Cardiac muscle cell (in vitro differentiated cells and primary cell): ENCODE measurements around the gene SELENOH. TPM values are rescaled to one million over a fixed set of nuclear protein-coding genes. Genes with fewer than 3 reads are reported as not detected.
A peak's percentile ranks its signal among the peaks of the same experiment; 100 is the strongest.

ENCODE experiments used
- DNase-seq, 2 donors: peaks; one replicate each; pipeline versions ENCODE4 v3.0.0 to v3.0.0-alpha.2; 2010 to 2017; ENCODE audit warnings: low read depth in 1 of 2, low spot score in 1 of 2
- H3K27ac ChIP-seq: fragments of 200-600 bp; sonication (generic); 2 replicates; pipeline ENCODE4 v1.5.1; 2016
- H3K27me3 ChIP-seq: fragments of 200-600 bp; sonication (generic); 2 replicates; pipeline ENCODE4 v1.6.0; 2016; ENCODE audit warnings: control low read depth
- H3K36me3 ChIP-seq: fragments of 200-600 bp; sonication (generic); 2 replicates; pipeline ENCODE4 v1.5.1; 2016; ENCODE audit warnings: control low read depth
- H3K4me1 ChIP-seq: fragments of 200-600 bp; sonication (generic); 2 replicates; pipeline ENCODE4 v1.8.1; 2017; ENCODE audit warnings: low read depth, mild to moderate bottlenecking, mixed run types
- H3K4me3 ChIP-seq: fragments of 200-600 bp; sonication (generic); 2 replicates; pipeline ENCODE4 v1.5.1; 2016; ENCODE audit warnings: mild to moderate bottlenecking
- H3K9me3 ChIP-seq: fragments of 200-600 bp; sonication (generic); 2 replicates; pipeline ENCODE4 v1.5.1; 2017; ENCODE audit warnings: low read depth, mild to moderate bottlenecking, control low read depth
- CTCF ChIP-seq: IDR thresholded peaks from 2 replicates; pipeline ENCODE4 v1.5.1; 2012; ENCODE audit warnings: low read depth, mild to moderate bottlenecking, low read length
- polyA plus RNA-seq: library from polyadenylated mRNA; unstranded; fragments of >200 nt; fragmentation: Nextera tagmentation; extraction: Ambion mirVana; gene quantifications from 2 replicates; pipeline ENCODE4 v1.2.1, GENCODE V29; 2016
- total RNA-seq: library from RNA; depleted of rRNA; stranded (reverse); fragments of >200 nt; gene quantifications from 2 replicates; pipeline ENCODE4 v1.2.3, GENCODE V29; 2016

The SELENOH gene
- total and polyA plus RNA-seq, 2 experiments from 2014 or later: 289 to 311 TPM

DNA sequence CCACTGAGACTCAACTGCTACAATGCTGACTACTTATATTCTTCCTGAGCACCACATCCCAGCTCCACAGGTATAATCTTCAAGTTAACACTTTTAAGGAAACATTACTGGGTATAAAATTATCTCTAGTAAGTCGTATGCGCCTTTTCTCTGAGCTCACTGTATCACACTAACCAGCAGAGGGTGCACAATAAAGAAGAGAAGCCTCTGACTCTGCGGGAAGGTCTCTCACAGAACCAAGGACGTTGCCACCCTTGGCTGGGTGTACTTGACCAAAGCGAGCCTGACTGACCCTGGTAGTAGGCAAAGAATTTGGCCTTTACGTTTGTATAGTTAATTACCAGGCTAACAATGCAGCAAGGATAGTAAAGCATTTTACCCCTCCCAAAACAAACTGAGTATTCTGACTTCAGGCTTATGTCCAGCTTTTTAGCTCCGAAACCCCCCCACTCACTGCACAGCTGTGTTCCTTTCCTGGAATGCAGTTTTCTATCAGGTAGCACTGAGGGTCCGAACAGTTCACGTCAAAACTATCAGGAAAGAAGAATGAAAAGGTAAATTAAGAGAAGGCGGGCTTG is 10.5 kb downstream of the SELENOH start, which contains the start of gene BTBD18:
Gene BTBD18, minus strand, starts transcription at position 144 of the 578 bp plus-strand sequence. CDS start 631 bp downstream, outside the sequence.
- H3K27ac ChIP-seq: peak within 1 kb of the TSS; percentile 42
- H3K36me3 ChIP-seq: peaks cover 7% of the 10 kb centered on the region
- no peaks in the 10 kb centered on the region for H3K4me1 ChIP-seq
- no peaks in the 10 kb centered on the region for H3K27me3 ChIP-seq
- no peak within 1 kb of the TSS for H3K4me3 ChIP-seq
- TF ChIP-seq CTCF: peak; percentile 61
- no peaks in the 10 kb centered on the region for H3K9me3 ChIP-seq
- DNase-seq: peak; percentile 70 to 76

DNA sequence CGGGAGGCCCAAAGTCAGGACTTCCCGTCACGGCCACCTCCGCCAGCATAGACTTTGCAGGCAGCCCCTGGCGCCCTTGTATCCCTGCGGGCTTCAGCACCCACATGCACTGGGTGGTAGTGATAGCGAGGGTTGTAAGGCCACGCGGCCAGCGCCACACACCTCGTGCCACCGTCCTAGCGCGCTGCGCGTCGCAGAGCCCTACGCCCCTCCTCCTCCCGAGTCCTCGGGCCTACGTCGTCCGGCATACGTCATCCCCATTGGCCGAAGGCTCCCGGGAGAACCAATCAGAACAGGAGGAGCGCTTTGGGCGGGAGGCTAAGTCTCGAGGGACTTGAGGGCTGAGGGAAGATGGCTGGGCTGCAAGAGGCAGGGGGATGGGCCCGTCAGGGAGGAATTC is 11.7 kb downstream of the SELENOH start:
- Histone ChIP-seq H3K4me1 (no peaks in the 10 kb centered on the region), H3K27me3 (no peaks in the 10 kb centered on the region), H3K27ac (no peak overlapping the region), H3K4me3 (no peak overlapping the region), H3K9me3 (no peaks in the 10 kb centered on the region), H3K36me3 (peaks cover 3% of the 10 kb centered on the region)
- no peak for TF ChIP-seq CTCF
- no peak for DNase-seq

GRCh38 chr11:57758174-57758573 is 16.9 kb downstream of the SELENOH start:
- no peaks in the 10 kb centered on the region for H3K9me3 ChIP-seq
- no peak for TF ChIP-seq CTCF

GRCh38 chr11:57761301-57762234 is 20.3 kb downstream of the SELENOH start, which contains the start of gene CTNND1:
CTNND1 (plus strand) TSS chr11:57761802; CDS start chr11:57791479, 29,677 bp downstream.
- no peak for TF ChIP-seq CTCF

More at GRCh38 chr11:57758174-57758573, 16.9 kb downstream of the SELENOH start:
- H3K27ac ChIP-seq: no peak overlapping the region
- H3K4me3 ChIP-seq: no peak overlapping the region
- H3K27me3 ChIP-seq: no peaks in the 10 kb centered on the region
- H3K4me1 ChIP-seq: peaks cover 3% of the 10 kb centered on the region
- no peak for DNase-seq
- peaks cover 5% of the 10 kb centered on the region for H3K36me3 ChIP-seq

DNA sequence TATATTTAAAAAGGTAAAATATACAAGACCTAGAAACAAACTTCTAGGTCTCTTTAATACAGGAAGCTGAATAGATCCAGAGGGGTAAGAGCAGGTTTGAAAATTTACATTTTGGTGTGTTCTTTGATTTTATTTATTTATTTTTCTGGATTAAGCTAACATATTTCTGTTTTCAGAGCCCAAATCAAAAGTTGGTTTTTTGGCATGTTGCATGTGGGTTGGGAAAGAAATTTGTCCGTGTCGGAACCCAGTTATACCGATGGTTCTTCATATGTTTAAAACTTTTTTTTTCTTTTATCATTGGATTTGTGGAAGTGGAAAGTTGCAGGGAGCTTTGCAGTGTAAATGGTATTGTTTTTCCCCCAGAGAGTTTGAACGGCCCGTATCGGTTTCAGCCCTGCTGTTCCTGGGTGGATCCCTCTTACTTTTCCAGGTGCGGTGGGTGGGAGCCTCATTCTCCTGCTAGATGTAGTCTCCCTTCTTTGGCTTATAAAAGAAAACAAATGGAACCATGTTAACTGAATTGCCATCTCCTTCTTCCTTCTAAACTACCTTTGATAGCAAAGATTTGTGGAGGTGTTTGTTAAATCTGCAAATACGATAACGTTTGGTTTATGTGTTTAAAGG is 21.1 kb downstream of the SELENOH start:
- DNase-seq: peak in 1 of 2 donors; percentile 26

More at GRCh38 chr11:57761301-57762234, 20.3 kb downstream of the SELENOH start, which contains the start of gene CTNND1:
- H3K4me3 ChIP-seq: peak within 1 kb of the TSS; percentile 100
- peak; percentile 95 to 99 for DNase-seq
- H3K27me3 ChIP-seq: no peaks in the 10 kb centered on the region
- peaks cover 19% of the 10 kb centered on the region for H3K4me1 ChIP-seq
- H3K27ac ChIP-seq: peak within 1 kb of the TSS; percentile 100
- H3K36me3 ChIP-seq: peaks cover 5% of the 10 kb centered on the region
- no peaks in the 10 kb centered on the region for H3K9me3 ChIP-seq

More for the DNA sequence above, 21.1 kb downstream of the SELENOH start:
- Histone ChIP-seq H3K9me3 (no peaks in the 10 kb centered on the region), H3K27me3 (no peaks in the 10 kb centered on the region), H3K4me1 (peaks cover 19% of the 10 kb centered on the region), H3K36me3 (peaks cover 5% of the 10 kb centered on the region), H3K27ac (peak overlapping the region; percentile 100), H3K4me3 (peak overlapping the region; percentile 100)
- TF ChIP-seq CTCF: no peak
